Putamen (tissue), 1 donor: Measurements from ENCODE around the gene ELK4.

ENCODE experiments used
- DNase-seq: peaks from one replicate; pipeline ENCODE4 v3.0.0-alpha.2; 2016; ENCODE audit warnings: low spot score

ELK4 gene

GRCh38 chr1:205595435-205595834 is 36.4 kb downstream of the ELK4 start:
- no peak for DNase-seq

GRCh38 chr1:205594846-205595245 is 37.0 kb downstream of the ELK4 start:
- no peak for DNase-seq

GRCh38 chr1:205593967-205594366 is 37.8 kb downstream of the ELK4 start:
- DNase-seq, result no peak

- no peak for DNase-seq
Measured at GRCh38 chr1:205593532-205593931, 38.3 kb downstream of the ELK4 start.

- DNase-seq, result no peak
Measured at GRCh38 chr1:205592443-205593003, 39.3 kb downstream of the ELK4 start.

GRCh38 chr1:205591522-205592351 is 40.1 kb downstream of the ELK4 start:
- peak; percentile 86 for DNase-seq

- no peak for DNase-seq
Measured at GRCh38 chr1:205590777-205591513, 40.9 kb downstream of the ELK4 start.

GRCh38 chr1:205590457-205590768 is 41.4 kb downstream of the ELK4 start:
- DNase-seq, result no peak

- DNase-seq, result no peak
Measured at GRCh38 chr1:205589618-205590456, 42.0 kb downstream of the ELK4 start.

GRCh38 chr1:205589046-205589445 is 42.8 kb downstream of the ELK4 start:
- DNase-seq, result no peak

- no peak for DNase-seq
Measured at GRCh38 chr1:205588636-205589035, 43.2 kb downstream of the ELK4 start.

- no peak for DNase-seq
Measured at GRCh38 chr1:205587581-205587980, 44.2 kb downstream of the ELK4 start.

- no peak for DNase-seq
Measured at GRCh38 chr1:205585835-205586785, 45.7 kb downstream of the ELK4 start.

GRCh38 chr1:205585169-205585834 is 46.5 kb downstream of the ELK4 start:
- no peak for DNase-seq

- DNase-seq, result no peak
Measured at GRCh38 chr1:205584732-205585131, 47.1 kb downstream of the ELK4 start.

GRCh38 chr1:205583461-205584130 is 48.2 kb downstream of the ELK4 start:
- no peak for DNase-seq

GRCh38 chr1:205582471-205583291 is 49.1 kb downstream of the ELK4 start:
- DNase-seq, result no peak

- DNase-seq, result no peak
Measured at GRCh38 chr1:205582046-205582445, 49.8 kb downstream of the ELK4 start.

- DNase-seq, result no peak
Measured at GRCh38 chr1:205581321-205581980, 50.4 kb downstream of the ELK4 start.
